Measurements from ENCODE around the gene ATP1A1.

GRCh38 chr1:116446686-116447085, 73.6 kb downstream of the ATP1A1 start:
- TF ChIP-seq ATF3 (CRISPR knock-in tag; conservative IDR thresholded peaks at IDR 0.05) (no peak), E2F1 (CRISPR knock-in tag; IDR thresholded peaks at IDR 0.05) (no peak), CTCF (IDR thresholded peaks at IDR 0.05) (no peak), GABPB1 (CRISPR knock-in tag; IDR thresholded peaks at IDR 0.05) (no peak), IRF2 (CRISPR knock-in tag; IDR thresholded peaks at IDR 0.05; ENCODE audit: borderline replicate concordance, low read depth) (no peak), JUN (CRISPR knock-in tag; IDR thresholded peaks at IDR 0.05) (no peak), ZBTB21 (CRISPR knock-in tag; IDR thresholded peaks at IDR 0.05; ENCODE audit: borderline replicate concordance) (no peak), ZNF232 (CRISPR knock-in tag; IDR thresholded peaks at IDR 0.05) (no peak)
